ENCODE measurements around the gene PDLIM3.

The PDLIM3 gene, protein sequence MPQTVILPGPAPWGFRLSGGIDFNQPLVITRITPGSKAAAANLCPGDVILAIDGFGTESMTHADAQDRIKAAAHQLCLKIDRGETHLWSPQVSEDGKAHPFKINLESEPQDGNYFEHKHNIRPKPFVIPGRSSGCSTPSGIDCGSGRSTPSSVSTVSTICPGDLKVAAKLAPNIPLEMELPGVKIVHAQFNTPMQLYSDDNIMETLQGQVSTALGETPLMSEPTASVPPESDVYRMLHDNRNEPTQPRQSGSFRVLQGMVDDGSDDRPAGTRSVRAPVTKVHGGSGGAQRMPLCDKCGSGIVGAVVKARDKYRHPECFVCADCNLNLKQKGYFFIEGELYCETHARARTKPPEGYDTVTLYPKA

DNA sequence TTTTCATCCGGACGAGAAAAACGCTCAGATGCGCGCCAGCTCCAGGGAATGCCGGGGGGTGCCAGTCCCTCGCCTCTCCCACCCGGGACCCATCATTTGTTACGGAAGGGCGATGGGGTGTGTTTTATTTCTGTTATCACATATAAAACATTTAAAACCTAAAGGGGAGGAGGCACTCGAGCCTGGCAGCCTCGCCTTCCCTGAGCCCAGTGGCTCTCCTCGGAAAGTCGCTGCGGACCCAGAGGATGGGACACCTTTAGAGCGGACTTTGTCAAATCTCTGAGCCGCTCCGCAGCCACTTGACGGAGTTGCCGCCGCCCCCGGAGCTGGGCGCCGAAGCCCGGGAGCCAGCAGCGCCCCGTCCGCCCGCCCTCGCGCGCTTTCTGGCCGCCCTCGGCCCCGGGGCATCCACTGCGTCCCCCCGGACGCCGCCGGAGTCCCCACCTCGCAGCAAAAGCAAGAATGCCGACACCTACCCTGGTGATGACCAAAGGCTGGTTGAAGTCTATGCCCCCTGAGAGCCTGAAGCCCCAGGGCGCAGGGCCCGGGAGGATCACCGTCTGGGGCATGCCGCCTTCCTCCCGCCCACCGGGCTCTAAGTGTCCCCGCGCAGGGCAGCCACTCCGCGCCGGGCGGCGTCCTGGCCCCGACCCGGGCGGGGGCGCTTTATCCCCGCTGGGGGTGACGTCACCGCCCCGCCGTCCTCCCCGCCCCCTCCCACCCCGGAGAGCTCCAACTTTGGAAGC, at the start of gene PDLIM3:
Gene PDLIM3, minus strand, starts transcription at position 642 of the 746 bp plus-strand sequence. Its CDS starts 73 bp downstream, at position 569.
- H3K9me3 ChIP-seq (ENCODE audit: insufficient read depth, low read length, severe bottlenecking): no peaks in the 10 kb centered on the region
- H3K27me3 ChIP-seq (ENCODE audit: insufficient read depth, low read length, poor library complexity): peaks cover 4% of the 10 kb centered on the region
- H3K36me3 ChIP-seq (ENCODE audit: insufficient read depth, low read length): no peaks in the 10 kb centered on the region
- ATAC-seq (ENCODE audit: insufficient read depth, low read depth) (no peak), DNase-seq (no peak)
- no peak within 1 kb of the TSS for H3K9ac ChIP-seq (ENCODE audit: low read depth, low read length)
- H2AFZ ChIP-seq (ENCODE audit: low read depth, low read length): no peak within 1 kb of the TSS
- no peaks in the 10 kb centered on the region for H4K20me1 ChIP-seq (ENCODE audit: insufficient read depth, low read length)
- H3K4me3 ChIP-seq (ENCODE audit: low read depth in 1 of 2, low read length in 2 of 2): no peak within 1 kb of the TSS
- H3K79me2 ChIP-seq (ENCODE audit: insufficient read depth, low read length): no peaks in the 10 kb centered on the region
- H3K27ac ChIP-seq (ENCODE audit: low read length): no peak within 1 kb of the TSS
- no peaks in the 10 kb centered on the region for H3K4me1 ChIP-seq (ENCODE audit: insufficient read depth, low read length)
- H3K4me2 ChIP-seq (ENCODE audit: insufficient read depth, low read length): no peak within 1 kb of the TSS
- TF ChIP-seq, protein P1, sequence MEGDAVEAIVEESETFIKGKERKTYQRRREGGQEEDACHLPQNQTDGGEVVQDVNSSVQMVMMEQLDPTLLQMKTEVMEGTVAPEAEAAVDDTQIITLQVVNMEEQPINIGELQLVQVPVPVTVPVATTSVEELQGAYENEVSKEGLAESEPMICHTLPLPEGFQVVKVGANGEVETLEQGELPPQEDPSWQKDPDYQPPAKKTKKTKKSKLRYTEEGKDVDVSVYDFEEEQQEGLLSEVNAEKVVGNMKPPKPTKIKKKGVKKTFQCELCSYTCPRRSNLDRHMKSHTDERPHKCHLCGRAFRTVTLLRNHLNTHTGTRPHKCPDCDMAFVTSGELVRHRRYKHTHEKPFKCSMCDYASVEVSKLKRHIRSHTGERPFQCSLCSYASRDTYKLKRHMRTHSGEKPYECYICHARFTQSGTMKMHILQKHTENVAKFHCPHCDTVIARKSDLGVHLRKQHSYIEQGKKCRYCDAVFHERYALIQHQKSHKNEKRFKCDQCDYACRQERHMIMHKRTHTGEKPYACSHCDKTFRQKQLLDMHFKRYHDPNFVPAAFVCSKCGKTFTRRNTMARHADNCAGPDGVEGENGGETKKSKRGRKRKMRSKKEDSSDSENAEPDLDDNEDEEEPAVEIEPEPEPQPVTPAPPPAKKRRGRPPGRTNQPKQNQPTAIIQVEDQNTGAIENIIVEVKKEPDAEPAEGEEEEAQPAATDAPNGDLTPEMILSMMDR (IDR thresholded peaks at IDR 0.05; ENCODE audit: borderline replicate concordance, extremely low read depth, low read length, poor library complexity, severe bottlenecking): no peak
- TF ChIP-seq EZH2 (IDR thresholded peaks at IDR 0.05; ENCODE audit: borderline replicate concordance, low read depth, low read length, severe bottlenecking): no peak

GRCh38 chr4:185583813-185584212, 48.5 kb upstream of the PDLIM3 start:
- no peak overlapping the region for H2AFZ ChIP-seq (ENCODE audit: low read depth, low read length)
- DNase-seq (no peak), ATAC-seq (ENCODE audit: insufficient read depth, low read depth) (no peak)
- H3K36me3 ChIP-seq (ENCODE audit: insufficient read depth, low read length): no peaks in the 10 kb centered on the region
- H3K4me1 ChIP-seq (ENCODE audit: insufficient read depth, low read length): no peaks in the 10 kb centered on the region
- H3K4me3 ChIP-seq (ENCODE audit: low read depth in 1 of 2, low read length in 2 of 2): no peak overlapping the region
- H3K4me2 ChIP-seq (ENCODE audit: insufficient read depth, low read length): no peak overlapping the region
- no peaks in the 10 kb centered on the region for H4K20me1 ChIP-seq (ENCODE audit: insufficient read depth, low read length)
- no peaks in the 10 kb centered on the region for H3K9me3 ChIP-seq (ENCODE audit: insufficient read depth, low read length, severe bottlenecking)
- H3K9ac ChIP-seq (ENCODE audit: low read depth, low read length): no peak overlapping the region
- no peaks in the 10 kb centered on the region for H3K27me3 ChIP-seq (ENCODE audit: insufficient read depth, low read length, poor library complexity)
- no peaks in the 10 kb centered on the region for H3K79me2 ChIP-seq (ENCODE audit: insufficient read depth, low read length)
- no peak for TF ChIP-seq EZH2 (IDR thresholded peaks at IDR 0.05; ENCODE audit: borderline replicate concordance, low read depth, low read length, severe bottlenecking)
- TF ChIP-seq, protein P1 (IDR thresholded peaks at IDR 0.05; ENCODE audit: borderline replicate concordance, extremely low read depth, low read length, poor library complexity, severe bottlenecking): no peak
- H3K27ac ChIP-seq (ENCODE audit: low read length): no peak overlapping the region

GRCh38 chr4:185582651-185583400, 47.5 kb upstream of the PDLIM3 start:
- TF ChIP-seq EZH2 (IDR thresholded peaks at IDR 0.05; ENCODE audit: borderline replicate concordance, low read depth, low read length, severe bottlenecking): no peak
- no peaks in the 10 kb centered on the region for H3K36me3 ChIP-seq (ENCODE audit: insufficient read depth, low read length)
- H3K27ac ChIP-seq (ENCODE audit: low read length): no peak overlapping the region
- H3K9ac ChIP-seq (ENCODE audit: low read depth, low read length): no peak overlapping the region
- no peak for DNase-seq
- no peak for ATAC-seq (ENCODE audit: insufficient read depth, low read depth)
- no peaks in the 10 kb centered on the region for H3K27me3 ChIP-seq (ENCODE audit: insufficient read depth, low read length, poor library complexity)
- H3K4me1 ChIP-seq (ENCODE audit: insufficient read depth, low read length): no peaks in the 10 kb centered on the region
- no peaks in the 10 kb centered on the region for H3K79me2 ChIP-seq (ENCODE audit: insufficient read depth, low read length)
- H3K9me3 ChIP-seq (ENCODE audit: insufficient read depth, low read length, severe bottlenecking): no peaks in the 10 kb centered on the region
- no peaks in the 10 kb centered on the region for H4K20me1 ChIP-seq (ENCODE audit: insufficient read depth, low read length)
- H3K4me2 ChIP-seq (ENCODE audit: insufficient read depth, low read length): no peak overlapping the region
- no peak overlapping the region for H2AFZ ChIP-seq (ENCODE audit: low read depth, low read length)
- H3K4me3 ChIP-seq (ENCODE audit: low read depth in 1 of 2, low read length in 2 of 2): no peak overlapping the region

Data from DND-41 (cell line).